Trophoblast cell (in vitro differentiated cells and primary cell): ENCODE data around the gene PHKA2.

Source experiments
- DNase-seq, 2 donors: peaks; one replicate each; pipeline ENCODE4 v3.0.0-alpha.2; 2016
- H2AFZ ChIP-seq: 2 replicates; pipeline ENCODE4 v1.6.1; 2013; ENCODE audit warnings: low read length, moderate library complexity, mild to moderate bottlenecking; ENCODE audit not compliant: insufficient read depth, poor library complexity
- H2AK5ac ChIP-seq: 2 replicates; pipeline ENCODE4 v1.6.1; 2013; ENCODE audit warnings: mild to moderate bottlenecking, low read length
- H2BK120ac ChIP-seq: 2 replicates; pipeline ENCODE4 v1.6.1; 2013; ENCODE audit warnings: low read length, mild to moderate bottlenecking, moderate library complexity; ENCODE audit not compliant: insufficient read depth, poor library complexity
- H2BK12ac ChIP-seq: 2 replicates; pipeline ENCODE4 v1.6.1; 2013; ENCODE audit warnings: mild to moderate bottlenecking, low read length, moderate library complexity
- H2BK5ac ChIP-seq: 2 replicates; pipeline ENCODE4 v1.6.1; 2013; ENCODE audit warnings: low read length, low read depth, moderate library complexity, mild to moderate bottlenecking; ENCODE audit not compliant: poor library complexity
- H3K14ac ChIP-seq: 2 replicates; pipeline ENCODE4 v1.6.1; 2013; ENCODE audit warnings: mild to moderate bottlenecking, low read length
- H3K18ac ChIP-seq: 2 replicates; pipeline ENCODE4 v1.6.1; 2013; ENCODE audit warnings: mild to moderate bottlenecking, low read length
- H3K23ac ChIP-seq: 2 replicates; pipeline ENCODE4 v1.6.1; 2013; ENCODE audit warnings: low read length
- H3K27ac ChIP-seq: 2 replicates; pipeline ENCODE4 v1.5.1; 2013; ENCODE audit warnings: low read depth, mild to moderate bottlenecking, inconsistent platforms, low read length, moderate library complexity
- H3K27me3 ChIP-seq: 2 replicates; pipeline ENCODE4 v1.6.1; 2013; ENCODE audit warnings: inconsistent platforms, mild to moderate bottlenecking, low read length, moderate library complexity; ENCODE audit not compliant: insufficient read depth
- H3K36me3 ChIP-seq, 2 experiments: 1 replicate in 1 of 2; 2 replicates in 1 of 2; pipeline ENCODE4 v1.6.1; 2013; ENCODE audit warnings: low read length in 2 of 2, mild to moderate bottlenecking in 2 of 2, moderate library complexity in 1 of 2; ENCODE audit not compliant: insufficient read depth in 2 of 2, control insufficient read depth in 1 of 2
- H3K4ac ChIP-seq: 2 replicates; pipeline ENCODE4 v1.6.1; 2013; ENCODE audit warnings: low read depth, mild to moderate bottlenecking, low read length, moderate library complexity
- H3K4me1 ChIP-seq, 2 experiments: 1 replicate in 1 of 2; 2 replicates in 1 of 2; pipeline ENCODE4 v1.6.1; 2013; ENCODE audit warnings: low read length in 2 of 2, mild to moderate bottlenecking in 2 of 2, moderate library complexity in 1 of 2; ENCODE audit not compliant: insufficient read depth in 2 of 2, control insufficient read depth in 1 of 2
- H3K4me2 ChIP-seq: 2 replicates; pipeline ENCODE4 v1.6.1; 2013; ENCODE audit warnings: inconsistent platforms, mild to moderate bottlenecking, low read length, moderate library complexity
- H3K4me3 ChIP-seq: 2 replicates; pipeline ENCODE4 v1.5.1; 2013; ENCODE audit warnings: mild to moderate bottlenecking, low read depth, low read length, inconsistent platforms
- H3K79me1 ChIP-seq: one replicate; pipeline ENCODE4 v1.6.1; 2013; ENCODE audit warnings: low read length
- H3K79me2 ChIP-seq: 2 replicates; pipeline ENCODE4 v1.6.1; 2013; ENCODE audit warnings: low read length, mild to moderate bottlenecking; ENCODE audit not compliant: control insufficient read depth, insufficient read depth, poor library complexity
- H3K9ac ChIP-seq: 2 replicates; pipeline ENCODE4 v1.6.1; 2013; ENCODE audit warnings: mild to moderate bottlenecking, low read length
- H3K9me3 ChIP-seq: 2 replicates; pipeline ENCODE4 v1.6.1; 2013; ENCODE audit warnings: low read depth, mild to moderate bottlenecking, control low read depth, inconsistent platforms, low read length; ENCODE audit not compliant: insufficient read depth
- H4K12ac ChIP-seq: 2 replicates; pipeline ENCODE4 v1.6.1; 2013; ENCODE audit warnings: low read depth, mild to moderate bottlenecking, low read length, moderate library complexity
- H4K8ac ChIP-seq: 2 replicates; pipeline ENCODE4 v1.6.1; 2013; ENCODE audit warnings: low read depth, mild to moderate bottlenecking, low read length, moderate library complexity
- H4K91ac ChIP-seq: one replicate; pipeline ENCODE4 v1.6.1; 2013; ENCODE audit warnings: low read depth, mild to moderate bottlenecking, low read length, moderate library complexity
- WGBS: extraction: QIAGEN DNeasy Blood & Tissue Kit; methylation state at CpG from one replicate; pipeline ENCODE4 v1.1.7; 2013; ENCODE audit warnings: missing lambda C conversion rate; ENCODE audit not compliant: insufficient read length, insufficient coverage; ENCODE audit errors: extremely low coverage; 5-methylcytosine and 5-hydroxymethylcytosine counted together

The PHKA2 gene

GRCh38 chrX:18900401-18900976, 83.4 kb downstream of the PHKA2 start:
- no peak overlapping the region for H3K27ac ChIP-seq
- no peak overlapping the region for H4K91ac ChIP-seq
- H3K4me2 ChIP-seq: peak overlapping the region; percentile 34
- no peak overlapping the region for H3K4ac ChIP-seq
- H3K18ac ChIP-seq: no peak overlapping the region
- peak overlapping the region; percentile 42 for H2BK12ac ChIP-seq
- H4K8ac ChIP-seq: no peak overlapping the region
- H3K79me2 ChIP-seq: no peaks in the 10 kb centered on the region
- no peaks in the 10 kb centered on the region for H3K27me3 ChIP-seq
- H3K36me3 ChIP-seq: peaks cover 15 to 28% of the 10 kb centered on the region in 2 experiments
- WGBS: no CpG with 5 or more reads among the region's 15 CpGs
- no peak overlapping the region for H3K9ac ChIP-seq
- no peaks in the 10 kb centered on the region for H3K79me1 ChIP-seq
- no peak overlapping the region for H2AK5ac ChIP-seq
- no peak overlapping the region for H4K12ac ChIP-seq
- H3K4me1 ChIP-seq: peaks cover 7 to 16% of the 10 kb centered on the region in 2 experiments
- peak overlapping the region; percentile 43 for H2BK5ac ChIP-seq
- DNase-seq: no peak
- H3K14ac ChIP-seq: no peak overlapping the region
- no peak overlapping the region for H2AFZ ChIP-seq
- no peak overlapping the region for H3K23ac ChIP-seq
- peak overlapping the region; percentile 24 for H2BK120ac ChIP-seq
- no peak overlapping the region for H3K4me3 ChIP-seq
- H3K9me3 ChIP-seq: no peaks in the 10 kb centered on the region

GRCh38 chrX:18899796-18900380, 84.0 kb downstream of the PHKA2 start:
- Histone ChIP-seq H3K23ac (no peak overlapping the region), H3K9me3 (no peaks in the 10 kb centered on the region), H2BK5ac (no peak overlapping the region), H3K79me1 (no peaks in the 10 kb centered on the region), H3K4me3 (no peak overlapping the region), H3K4me2 (no peak overlapping the region), H3K79me2 (no peaks in the 10 kb centered on the region), H3K4ac (no peak overlapping the region), H4K8ac (no peak overlapping the region), H3K9ac (no peak overlapping the region), H4K12ac (no peak overlapping the region), H3K14ac (no peak overlapping the region), H2AK5ac (no peak overlapping the region), H4K91ac (no peak overlapping the region), H3K27me3 (no peaks in the 10 kb centered on the region), H2AFZ (no peak overlapping the region), H3K18ac (no peak overlapping the region), H2BK12ac (no peak overlapping the region), H2BK120ac (no peak overlapping the region), H3K4me1 (peaks cover 7 to 16% of the 10 kb centered on the region in 2 experiments), H3K36me3 (peaks cover 15 to 26% of the 10 kb centered on the region in 2 experiments), H3K27ac (no peak overlapping the region)
- DNase-seq: peak; percentile 30 to 70
- WGBS: no CpG with 5 or more reads among the region's 13 CpGs

- H3K4me1 ChIP-seq: peaks cover 7 to 16% of the 10 kb centered on the region in 2 experiments
- H3K36me3 ChIP-seq: peaks cover 21 to 25% of the 10 kb centered on the region in 2 experiments
- no peak overlapping the region for H4K12ac ChIP-seq
- no peak overlapping the region for H2AK5ac ChIP-seq
- H3K4ac ChIP-seq: no peak overlapping the region
- H4K91ac ChIP-seq: no peak overlapping the region
- no peak overlapping the region for H3K9ac ChIP-seq
- no peak overlapping the region for H2BK120ac ChIP-seq
- no CpG with 5 or more reads among the region's 6 CpGs for WGBS
- no peak overlapping the region for H3K14ac ChIP-seq
- H4K8ac ChIP-seq: no peak overlapping the region
- H2AFZ ChIP-seq: no peak overlapping the region
- H3K23ac ChIP-seq: no peak overlapping the region
- H3K79me2 ChIP-seq: no peaks in the 10 kb centered on the region
- no peak overlapping the region for H2BK5ac ChIP-seq
- no peaks in the 10 kb centered on the region for H3K9me3 ChIP-seq
- H3K18ac ChIP-seq: no peak overlapping the region
- no peak overlapping the region for H3K27ac ChIP-seq
- no peaks in the 10 kb centered on the region for H3K27me3 ChIP-seq
- H2BK12ac ChIP-seq: no peak overlapping the region
- DNase-seq: no peak
- H3K4me2 ChIP-seq: no peak overlapping the region
- no peaks in the 10 kb centered on the region for H3K79me1 ChIP-seq
- H3K4me3 ChIP-seq: no peak overlapping the region
These were observed 85.4 kb downstream of the PHKA2 start for GRCh38 chrX:18898492-18898891.

GRCh38 chrX:18898091-18898490, 85.8 kb downstream of the PHKA2 start:
- no peak overlapping the region for H2AK5ac ChIP-seq
- no peaks in the 10 kb centered on the region for H3K9me3 ChIP-seq
- no peak overlapping the region for H3K9ac ChIP-seq
- H3K4me2 ChIP-seq: no peak overlapping the region
- H3K4me1 ChIP-seq: peaks cover 7 to 16% of the 10 kb centered on the region in 2 experiments
- no peaks in the 10 kb centered on the region for H3K27me3 ChIP-seq
- H3K14ac ChIP-seq: no peak overlapping the region
- no peak overlapping the region for H3K23ac ChIP-seq
- H3K79me2 ChIP-seq: no peaks in the 10 kb centered on the region
- no peak overlapping the region for H3K18ac ChIP-seq
- DNase-seq: no peak
- no peak overlapping the region for H2BK5ac ChIP-seq
- H2AFZ ChIP-seq: no peak overlapping the region
- H3K4ac ChIP-seq: no peak overlapping the region
- WGBS: no CpG with 5 or more reads among the region's 11 CpGs
- no peaks in the 10 kb centered on the region for H3K79me1 ChIP-seq
- peaks cover 22 to 24% of the 10 kb centered on the region in 2 experiments for H3K36me3 ChIP-seq
- no peak overlapping the region for H3K4me3 ChIP-seq
- H4K91ac ChIP-seq: no peak overlapping the region
- H4K8ac ChIP-seq: no peak overlapping the region
- no peak overlapping the region for H3K27ac ChIP-seq
- H4K12ac ChIP-seq: no peak overlapping the region
- H2BK12ac ChIP-seq: no peak overlapping the region
- H2BK120ac ChIP-seq: no peak overlapping the region
